ENCODE measurements around the gene RAB42.
"Not testable (repeated sequence)": the region's sequence is repeated elsewhere in the genome, so short reads cannot be mapped to it uniquely, and the experiment has no call there.

The RAB42 gene

GRCh38 chr1:28586585-28587391, 5.3 kb upstream of the RAB42 start:
- DNase-seq: not testable (repeated sequence)

GRCh38 chr1:28592321-28593071, 431 bp downstream of the RAB42 start:
- DNase-seq: peak; percentile 68

- DNase-seq: not testable (repeated sequence)
Observed at GRCh38 chr1:28593988-28594356, 1.9 kb downstream of the RAB42 start.

GRCh38 chr1:28594686-28595411, 2.8 kb downstream of the RAB42 start:
- not testable (repeated sequence) for DNase-seq

- no peak for DNase-seq
Observed at GRCh38 chr1:28595412-28596191, 3.5 kb downstream of the RAB42 start.

- DNase-seq: not testable (repeated sequence)
Observed at GRCh38 chr1:28596276-28596675, 4.2 kb downstream of the RAB42 start.

GRCh38 chr1:28601696-28602095, 9.6 kb downstream of the RAB42 start:
- no peak for DNase-seq

GRCh38 chr1:28602536-28603439, 10.7 kb downstream of the RAB42 start:
- no peak for DNase-seq

- DNase-seq: no peak
Observed at GRCh38 chr1:28604411-28604810, 12.3 kb downstream of the RAB42 start.

- no peak for DNase-seq
Observed at GRCh38 chr1:28604962-28605361, 12.9 kb downstream of the RAB42 start.

GRCh38 chr1:28606771-28607170, 14.7 kb downstream of the RAB42 start:
- no peak for DNase-seq

- DNase-seq: no peak
Observed at GRCh38 chr1:28613175-28613574, 21.1 kb downstream of the RAB42 start.

- no peak for DNase-seq
Observed at GRCh38 chr1:28631713-28632112, 39.6 kb downstream of the RAB42 start.

GRCh38 chr1:28632560-28632959, 40.5 kb downstream of the RAB42 start:
- no peak for DNase-seq

- peak; percentile 71 for DNase-seq
Observed at GRCh38 chr1:28640766-28641165, 48.7 kb downstream of the RAB42 start.

- no peak for DNase-seq
Observed at GRCh38 chr1:28642056-28642846, 50.2 kb downstream of the RAB42 start.

GRCh38 chr1:28642847-28643635, 51.0 kb downstream of the RAB42 start, which contains the start of gene TAF12:
TAF12 (minus strand) TSS chr1:28643067; CDS start chr1:28622081, 20,986 bp downstream.
- peak; percentile 97 for DNase-seq

- no peak for DNase-seq
Observed at GRCh38 chr1:28644494-28644893, 52.4 kb downstream of the RAB42 start.

Measured in activated effector memory CD4-positive, alpha-beta T cell treated with anti-CD3 and anti-CD28 coated beads, Interleukin-2, amount 50 U/mL, for 16 hours (primary cell).